Measurements from ENCODE around the gene ITGA2. TPM values are rescaled to one million over a fixed set of nuclear protein-coding genes. Genes with fewer than 3 reads are reported as not detected.
A peak's percentile ranks its signal among the peaks of the same experiment; 100 is the strongest.

The ITGA2 gene
- total RNA-seq, 4 donors from 2014 or later, result 1.1 to 6.8 (median 1.8) TPM

GRCh38 chr5:53035868-53036381, 46.8 kb downstream of the ITGA2 start:
- DNase-seq (ENCODE audit: low spot score), result no peak
- no peak for ATAC-seq (ENCODE audit: low FRiP score)
- no peak for TF ChIP-seq CTCF (IDR thresholded peaks at IDR 0.05)

- DNase-seq (ENCODE audit: low spot score), result no peak
- no peak for TF ChIP-seq CTCF (IDR thresholded peaks at IDR 0.05)
- ATAC-seq (ENCODE audit: low FRiP score), result peak; percentile 94
Measured at GRCh38 chr5:53037141-53037859, 48.1 kb downstream of the ITGA2 start.

- DNase-seq (ENCODE audit: low spot score), result no peak
- ATAC-seq (ENCODE audit: low FRiP score), result no peak
- TF ChIP-seq CTCF (IDR thresholded peaks at IDR 0.05), result no peak
Measured at GRCh38 chr5:53038196-53038847, 49.2 kb downstream of the ITGA2 start.

- no peak for TF ChIP-seq CTCF (IDR thresholded peaks at IDR 0.05)
- ATAC-seq (ENCODE audit: low FRiP score) (no peak), DNase-seq (ENCODE audit: low spot score) (no peak)
Measured at GRCh38 chr5:53039855-53040254, 50.7 kb downstream of the ITGA2 start.

- TF ChIP-seq CTCF (IDR thresholded peaks at IDR 0.05), result no peak
- DNase-seq (ENCODE audit: low spot score) (no peak), ATAC-seq (ENCODE audit: low FRiP score) (no peak)
Measured at GRCh38 chr5:53041071-53041692, 52.0 kb downstream of the ITGA2 start.

GRCh38 chr5:53041740-53042139, 52.6 kb downstream of the ITGA2 start:
- DNase-seq (ENCODE audit: low spot score), result no peak
- ATAC-seq (ENCODE audit: low FRiP score), result no peak
- no peak for TF ChIP-seq CTCF (IDR thresholded peaks at IDR 0.05)

Measured in omental fat pad (tissue), 4 donors.